ENCODE data around the gene ENO2.
"Not testable (repeated sequence)": the region's sequence is repeated elsewhere in the genome, so short reads cannot be mapped to it uniquely, and the experiment has no call there.

ENO2 gene

DNA sequence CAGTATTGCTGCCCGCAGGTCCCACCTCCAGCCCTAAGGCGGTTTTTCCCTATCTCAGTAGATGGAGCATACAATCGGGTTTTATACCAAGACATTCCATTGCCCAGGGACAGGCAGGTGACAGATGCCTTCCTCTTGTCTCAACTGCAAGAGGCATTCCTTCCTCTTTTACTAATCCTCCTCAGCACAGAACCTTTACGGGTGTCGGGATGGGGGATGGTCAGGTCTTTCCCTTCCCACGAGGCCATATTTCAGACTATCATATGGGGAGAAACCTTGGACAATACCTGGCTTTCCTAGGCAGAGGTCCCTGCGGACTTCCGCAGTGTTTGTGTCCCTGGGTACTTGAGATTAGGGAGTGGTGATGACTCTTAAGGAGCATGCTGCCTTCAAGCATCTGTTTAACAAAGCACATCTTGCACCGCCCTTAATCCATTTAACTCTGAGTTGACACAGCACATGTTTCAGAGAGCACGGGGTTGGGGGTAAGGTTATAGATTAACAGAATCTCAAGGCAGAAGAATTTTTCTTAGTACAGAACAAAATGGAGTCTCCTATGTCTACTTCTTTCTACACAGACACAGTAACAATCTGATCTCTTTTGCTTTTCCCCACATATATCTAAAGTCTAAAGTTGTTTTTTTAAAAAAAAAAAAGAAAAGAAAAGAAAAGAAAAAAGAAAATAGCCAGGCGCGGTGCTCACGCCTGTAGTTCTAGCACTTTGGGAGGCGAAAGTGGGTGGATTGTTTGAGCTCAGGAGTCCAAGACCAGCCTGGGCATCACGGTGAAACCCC lies 28.0 kb upstream of the ENO2 start:
- H3K14ac ChIP-seq (ENCODE audit: low read length); H2AFZ ChIP-seq (ENCODE audit: low read length); H3K27me3 ChIP-seq (ENCODE audit: control insufficient read depth in 3 of 3, insufficient read depth in 3 of 3, low read depth in 1 of 3, low read length in 3 of 3); H3K4me1 ChIP-seq (ENCODE audit: control insufficient read depth in 2 of 2, insufficient read depth in 1 of 2, low read depth in 1 of 2, low read length in 2 of 2); H3K79me1 ChIP-seq (ENCODE audit: low read depth, low read length); H2BK5ac ChIP-seq (ENCODE audit: low read length); H3K9ac ChIP-seq (ENCODE audit: low read depth, low read length, poor library complexity); H3K9me3 ChIP-seq (replicated peaks in 1 of 2; ENCODE audit: control insufficient read depth in 2 of 2, insufficient read depth in 1 of 2, low read depth in 1 of 2, low read length in 2 of 2); H3K23ac ChIP-seq (ENCODE audit: low read depth, low read length, poor library complexity); H3K4me3 ChIP-seq (ENCODE audit: low read length in 2 of 2); H2BK12ac ChIP-seq (ENCODE audit: low read length); H2BK120ac ChIP-seq (ENCODE audit: low read depth, low read length); H4K91ac ChIP-seq (ENCODE audit: low read depth, low read length, poor library complexity); H3K18ac ChIP-seq (ENCODE audit: low read length); H2BK15ac ChIP-seq (ENCODE audit: low read length); DNase-seq (ENCODE audit: low spot score); H3K4ac ChIP-seq (ENCODE audit: low read length); H2AK5ac ChIP-seq (ENCODE audit: low read depth, low read length): not testable (repeated sequence)
- H3K27ac ChIP-seq (replicated peaks; ENCODE audit: low read length), result peak overlapping the region; percentile 58
- WGBS, 2 donors (ENCODE audit: extremely low coverage in 2 of 2, insufficient read length in 2 of 2, insufficient replicate concordance in 1 of 2), result no CpG with 5 or more reads among the region's 15 CpGs
- H4K8ac ChIP-seq (ENCODE audit: low read depth, low read length), result peak overlapping the region; percentile 82
- H3K36me3 ChIP-seq (replicated peaks in 1 of 2; ENCODE audit: control insufficient read depth in 2 of 2, insufficient read depth in 2 of 2, low read length in 2 of 2), result peaks cover 2 to 14% of the 10 kb centered on the region in 2 donors
- H3K4me2 ChIP-seq (ENCODE audit: insufficient read depth, low read length, poor library complexity, severe bottlenecking), result peak overlapping the region; percentile 11

DNA sequence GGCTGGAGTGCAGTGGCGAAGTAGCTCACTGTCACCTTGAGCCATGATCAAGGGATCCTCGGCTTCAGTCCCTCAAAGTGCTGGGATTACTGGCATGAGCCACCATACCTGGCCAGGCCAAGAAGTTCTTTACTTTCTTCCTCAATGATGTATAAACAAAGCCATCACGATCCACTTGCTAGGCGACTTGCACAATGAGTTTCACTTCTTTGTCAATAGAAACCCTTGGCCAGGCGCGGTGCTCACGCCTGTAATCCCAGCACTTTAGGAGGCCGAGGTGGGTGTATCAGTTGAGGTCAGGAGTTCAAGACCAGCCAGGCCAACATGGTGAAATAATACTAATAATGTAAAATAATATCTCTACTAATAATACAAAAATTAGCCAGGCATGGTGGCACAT lies 26.9 kb upstream of the ENO2 start:
- Histone ChIP-seq H4K91ac (ENCODE audit: low read depth, low read length, poor library complexity) (no peak overlapping the region), H2BK15ac (ENCODE audit: low read length) (no peak overlapping the region), H3K4me1 (ENCODE audit: control insufficient read depth in 2 of 2, insufficient read depth in 1 of 2, low read depth in 1 of 2, low read length in 2 of 2) (peaks cover 5 to 9% of the 10 kb centered on the region in 2 donors), H2BK120ac (ENCODE audit: low read depth, low read length) (no peak overlapping the region), H3K18ac (ENCODE audit: low read length) (no peak overlapping the region), H3K9ac (ENCODE audit: low read depth, low read length, poor library complexity) (no peak overlapping the region), H3K4me3 (ENCODE audit: low read length in 2 of 2) (no peak overlapping the region), H3K79me1 (ENCODE audit: low read depth, low read length) (no peaks in the 10 kb centered on the region), H3K4me2 (ENCODE audit: insufficient read depth, low read length, poor library complexity, severe bottlenecking) (no peak overlapping the region), H3K23ac (ENCODE audit: low read depth, low read length, poor library complexity) (no peak overlapping the region), H3K27ac (replicated peaks; ENCODE audit: low read length) (no peak overlapping the region), H3K14ac (ENCODE audit: low read length) (no peak overlapping the region), H2AK5ac (ENCODE audit: low read depth, low read length) (no peak overlapping the region), H2AFZ (ENCODE audit: low read length) (no peak overlapping the region), H2BK5ac (ENCODE audit: low read length) (no peak overlapping the region), H3K9me3 (replicated peaks in 1 of 2; ENCODE audit: control insufficient read depth in 2 of 2, insufficient read depth in 1 of 2, low read depth in 1 of 2, low read length in 2 of 2) (no peaks in the 10 kb centered on the region), H3K27me3 (ENCODE audit: control insufficient read depth in 3 of 3, insufficient read depth in 3 of 3, low read depth in 1 of 3, low read length in 3 of 3) (no peaks in the 10 kb centered on the region), H3K36me3 (replicated peaks in 1 of 2; ENCODE audit: control insufficient read depth in 2 of 2, insufficient read depth in 2 of 2, low read length in 2 of 2) (peaks cover 2 to 14% of the 10 kb centered on the region in 2 donors), H2BK12ac (ENCODE audit: low read length) (no peak overlapping the region), H3K4ac (ENCODE audit: low read length) (no peak overlapping the region), H4K8ac (ENCODE audit: low read depth, low read length) (no peak overlapping the region)
- no peak for DNase-seq (ENCODE audit: low spot score)
- WGBS, 2 donors (ENCODE audit: extremely low coverage in 2 of 2, insufficient read length in 2 of 2, insufficient replicate concordance in 1 of 2), result no CpG with 5 or more reads among the region's 8 CpGs

GRCh38 chr12:6888360-6888759 lies 26.0 kb upstream of the ENO2 start:
- Histone ChIP-seq H3K14ac (ENCODE audit: low read length) (no peak overlapping the region), H2BK120ac (ENCODE audit: low read depth, low read length) (no peak overlapping the region), H3K4me1 (ENCODE audit: control insufficient read depth in 2 of 2, insufficient read depth in 1 of 2, low read depth in 1 of 2, low read length in 2 of 2) (peaks cover 5 to 9% of the 10 kb centered on the region in 2 donors), H2AFZ (ENCODE audit: low read length) (no peak overlapping the region), H3K27ac (replicated peaks; ENCODE audit: low read length) (no peak overlapping the region), H3K36me3 (replicated peaks in 1 of 2; ENCODE audit: control insufficient read depth in 2 of 2, insufficient read depth in 2 of 2, low read length in 2 of 2) (peaks cover 2 to 14% of the 10 kb centered on the region in 2 donors), H3K18ac (ENCODE audit: low read length) (no peak overlapping the region), H4K91ac (ENCODE audit: low read depth, low read length, poor library complexity) (no peak overlapping the region), H2BK15ac (ENCODE audit: low read length) (no peak overlapping the region), H4K8ac (ENCODE audit: low read depth, low read length) (no peak overlapping the region), H2BK12ac (ENCODE audit: low read length) (no peak overlapping the region), H3K4me2 (ENCODE audit: insufficient read depth, low read length, poor library complexity, severe bottlenecking) (no peak overlapping the region), H3K23ac (ENCODE audit: low read depth, low read length, poor library complexity) (no peak overlapping the region), H3K4ac (ENCODE audit: low read length) (no peak overlapping the region), H2BK5ac (ENCODE audit: low read length) (no peak overlapping the region), H2AK5ac (ENCODE audit: low read depth, low read length) (no peak overlapping the region), H3K79me1 (ENCODE audit: low read depth, low read length) (no peaks in the 10 kb centered on the region), H3K9ac (ENCODE audit: low read depth, low read length, poor library complexity) (no peak overlapping the region), H3K9me3 (replicated peaks in 1 of 2; ENCODE audit: control insufficient read depth in 2 of 2, insufficient read depth in 1 of 2, low read depth in 1 of 2, low read length in 2 of 2) (no peaks in the 10 kb centered on the region), H3K4me3 (ENCODE audit: low read length in 2 of 2) (no peak overlapping the region), H3K27me3 (ENCODE audit: control insufficient read depth in 3 of 3, insufficient read depth in 3 of 3, low read depth in 1 of 3, low read length in 3 of 3) (no peaks in the 10 kb centered on the region)
- no peak for DNase-seq (ENCODE audit: low spot score)
- WGBS, 2 donors (ENCODE audit: extremely low coverage in 2 of 2, insufficient read length in 2 of 2, insufficient replicate concordance in 1 of 2), result no CpG with 5 or more reads among the region's 2 CpGs

DNA sequence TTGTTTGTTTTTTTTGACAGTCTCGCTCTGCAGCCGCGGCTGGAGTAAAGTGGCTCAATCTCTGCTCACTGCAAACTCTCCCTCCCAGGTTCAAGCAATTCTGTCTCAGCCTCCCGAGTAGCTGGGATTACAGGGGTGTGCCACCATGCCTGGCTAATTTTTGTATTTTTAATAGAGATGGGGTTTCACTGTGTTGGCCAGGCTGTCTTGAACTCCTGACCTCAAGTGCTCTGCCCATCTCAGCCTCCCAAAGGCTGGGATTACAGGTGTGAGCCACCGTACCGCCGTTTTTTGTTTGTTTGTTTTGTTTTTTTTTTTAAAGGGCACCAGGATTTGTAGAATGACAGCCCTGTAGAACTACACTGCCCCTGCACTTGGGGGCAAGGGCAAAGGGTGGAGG lies 25.6 kb upstream of the ENO2 start:
- not testable (repeated sequence) for H3K27me3 ChIP-seq (ENCODE audit: control insufficient read depth in 3 of 3, insufficient read depth in 3 of 3, low read depth in 1 of 3, low read length in 3 of 3); H3K9ac ChIP-seq (ENCODE audit: low read depth, low read length, poor library complexity); H4K8ac ChIP-seq (ENCODE audit: low read depth, low read length); H4K91ac ChIP-seq (ENCODE audit: low read depth, low read length, poor library complexity); H3K23ac ChIP-seq (ENCODE audit: low read depth, low read length, poor library complexity); H3K4ac ChIP-seq (ENCODE audit: low read length); H3K79me1 ChIP-seq (ENCODE audit: low read depth, low read length); H3K4me3 ChIP-seq (ENCODE audit: low read length in 2 of 2); H2BK15ac ChIP-seq (ENCODE audit: low read length); H2BK120ac ChIP-seq (ENCODE audit: low read depth, low read length); H3K9me3 ChIP-seq (replicated peaks in 1 of 2; ENCODE audit: control insufficient read depth in 2 of 2, insufficient read depth in 1 of 2, low read depth in 1 of 2, low read length in 2 of 2); H3K18ac ChIP-seq (ENCODE audit: low read length); DNase-seq (ENCODE audit: low spot score); H2AFZ ChIP-seq (ENCODE audit: low read length); H2BK5ac ChIP-seq (ENCODE audit: low read length); H2AK5ac ChIP-seq (ENCODE audit: low read depth, low read length); H3K27ac ChIP-seq (replicated peaks; ENCODE audit: low read length); H3K14ac ChIP-seq (ENCODE audit: low read length); H2BK12ac ChIP-seq (ENCODE audit: low read length); H3K4me2 ChIP-seq (ENCODE audit: insufficient read depth, low read length, poor library complexity, severe bottlenecking); H3K4me1 ChIP-seq (ENCODE audit: control insufficient read depth in 2 of 2, insufficient read depth in 1 of 2, low read depth in 1 of 2, low read length in 2 of 2)
- WGBS, 2 donors (ENCODE audit: extremely low coverage in 2 of 2, insufficient read length in 2 of 2, insufficient replicate concordance in 1 of 2), result no CpG with 5 or more reads among the region's 7 CpGs
- H3K36me3 ChIP-seq (replicated peaks in 1 of 2; ENCODE audit: control insufficient read depth in 2 of 2, insufficient read depth in 2 of 2, low read length in 2 of 2), result peaks cover 2 to 12% of the 10 kb centered on the region in 2 donors
